HepG2 (cell line): ENCODE measurements around the gene RAC3. TPM values are rescaled to one million over a fixed set of nuclear protein-coding genes. Genes with fewer than 3 reads are reported as not detected.

Experiments
- BRD4 ChIP-seq: sonication (generic); formaldehyde crosslinking; IDR thresholded peaks from 2 replicates; pipeline ENCODE4 v1.4.0; 2020; ENCODE audit warnings: missing genetic modification reagents
- MAZ ChIP-seq, 2 experiments: sonication (generic) in 1 of 2; formaldehyde crosslinking in 1 of 2; IDR thresholded peaks; 2 replicates each; pipeline versions ENCODE4 v1.5.0 to v1.6.1; 2012 to 2020; ENCODE audit warnings: low read depth in 2 of 2, mild to moderate bottlenecking in 2 of 2, borderline replicate concordance in 1 of 2, improper control_type of control experiment in 1 of 2, low read length in 1 of 2, missing genetic modification reagents in 1 of 2, moderate library complexity in 1 of 2
- MED13 ChIP-seq: sonication (generic); formaldehyde crosslinking; IDR thresholded peaks from 2 replicates; pipeline ENCODE4 v1.5.0; 2020; ENCODE audit warnings: missing genetic modification reagents
- MXD4 ChIP-seq: IDR thresholded peaks from 2 replicates; pipeline ENCODE4 v1.6.1; 2016; ENCODE audit warnings: mild to moderate bottlenecking, missing biosample characterization, missing genetic modification reagents
- NFE2L2 ChIP-seq: fragments of 150-350 bp; IDR thresholded peaks from 2 replicates; pipeline ENCODE4 v1.6.1; 2014; ENCODE audit warnings: low read length
- PCBP2 ChIP-seq: fragments of 200-400 bp; formaldehyde crosslinking; optimal IDR thresholded peaks from 2 replicates; pipeline ENCODE3; 2018; ENCODE audit warnings: low read length, low read depth; ENCODE audit not compliant: poor library complexity, severe bottlenecking
- POLR2G ChIP-seq: fragments of 200-400 bp; formaldehyde crosslinking; IDR thresholded peaks from 2 replicates; pipeline ENCODE4 v1.6.1; 2018; ENCODE audit warnings: mild to moderate bottlenecking, low read depth, low read length, moderate library complexity
- ZFY ChIP-seq: sonication (generic); formaldehyde crosslinking; IDR thresholded peaks from 2 replicates; pipeline ENCODE4 v1.4.0; 2020; ENCODE audit warnings: missing genetic modification reagents
- ZNF20 ChIP-seq: sonication (generic); formaldehyde crosslinking; IDR thresholded peaks from 2 replicates; pipeline ENCODE4 v1.4.0; 2020; ENCODE audit warnings: mild to moderate bottlenecking, moderate library complexity, missing genetic modification reagents
- ZNF343 ChIP-seq: sonication (generic); formaldehyde crosslinking; IDR thresholded peaks from 2 replicates; pipeline ENCODE4 v1.4.0; 2020; ENCODE audit warnings: mild to moderate bottlenecking, missing genetic modification reagents
- ZNF383 ChIP-seq: sonication (generic); formaldehyde crosslinking; IDR thresholded peaks from 2 replicates; pipeline ENCODE4 v1.4.0; 2020; ENCODE audit warnings: missing genetic modification reagents, mild to moderate bottlenecking, borderline replicate concordance
- ZNF547 ChIP-seq: sonication (generic); formaldehyde crosslinking; IDR thresholded peaks from 2 replicates; pipeline ENCODE4 v1.5.1; 2020; ENCODE audit warnings: mild to moderate bottlenecking, missing genetic modification reagents
- ZNF749 ChIP-seq: sonication (generic); formaldehyde crosslinking; IDR thresholded peaks from 2 replicates; pipeline ENCODE4 v1.8.0; 2022; ENCODE audit warnings: mild to moderate bottlenecking, missing genetic modification reagents, moderate library complexity, borderline replicate concordance
- ZNF772 ChIP-seq: sonication (generic); formaldehyde crosslinking; IDR thresholded peaks from 2 replicates; pipeline ENCODE4 v1.5.0; 2020; ENCODE audit warnings: mild to moderate bottlenecking, missing genetic modification reagents
- ZNF775 ChIP-seq: sonication (generic); formaldehyde crosslinking; IDR thresholded peaks from 2 replicates; pipeline ENCODE4 v1.4.0; 2020; ENCODE audit warnings: missing genetic modification reagents, mild to moderate bottlenecking, moderate library complexity, borderline replicate concordance
- ZNF788 ChIP-seq: sonication (generic); formaldehyde crosslinking; IDR thresholded peaks from 2 replicates; pipeline ENCODE4 v1.5.0; 2020; ENCODE audit warnings: mild to moderate bottlenecking, missing genetic modification reagents, borderline replicate concordance
- ZSCAN25 ChIP-seq: sonication (generic); formaldehyde crosslinking; IDR thresholded peaks from 2 replicates; pipeline ENCODE4 v1.8.0; 2022; ENCODE audit warnings: mild to moderate bottlenecking, missing genetic modification reagents
- ZZZ3 ChIP-seq: sonication (generic); formaldehyde crosslinking; IDR thresholded peaks from 2 replicates; pipeline ENCODE4 v1.4.0; 2020; ENCODE audit warnings: missing genetic modification reagents, mild to moderate bottlenecking, borderline replicate concordance
- polyA plus RNA-seq, 8 experiments: library from polyadenylated mRNA; depleted of rRNA in 3 of 8; stranded (reverse) in 7 of 8; unstranded in 1 of 8; fragments of >200 nt; fragmentation: Illumina TruSeq in 4 of 8; extraction: Trizol in 4 of 8; gene quantifications; 2 replicates each; pipeline versions ENCODE4 v1.2.1 to v1.2.3, GENCODE V29; 2011 to 2016; ENCODE audit warnings: low read depth in 4 of 8, missing spikeins in 1 of 8, mixed read lengths in 1 of 8; ENCODE audit not compliant: insufficient read depth in 1 of 8
- total RNA-seq, 5 experiments: library from RNA; depleted of rRNA; stranded (reverse); fragments of >200 nt; fragmentation: Illumina TruSeq; extraction: Trizol; gene quantifications; 2 replicates each; pipeline ENCODE4 v1.2.3, GENCODE V29; 2016; ENCODE audit warnings: low read depth in 1 of 5
- TF ChIP-seq, protein P1 (sequence below): sonication (generic); formaldehyde crosslinking; IDR thresholded peaks from 2 replicates; pipeline ENCODE4 v1.8.1; 2023; ENCODE audit warnings: mild to moderate bottlenecking, missing genetic modification reagents
- TF ChIP-seq, protein P2 (sequence below): sonication (generic); formaldehyde crosslinking; IDR thresholded peaks from 2 replicates; pipeline ENCODE4 v1.4.0; 2020; ENCODE audit warnings: missing genetic modification reagents, mild to moderate bottlenecking, borderline replicate concordance

The RAC3 gene
- total and polyA plus RNA-seq, 2 of the 13 experiments (the other 11 are each of a cell fraction or from before 2014, with no cell fraction given), result 10.5 to 21.3 TPM

DNA sequence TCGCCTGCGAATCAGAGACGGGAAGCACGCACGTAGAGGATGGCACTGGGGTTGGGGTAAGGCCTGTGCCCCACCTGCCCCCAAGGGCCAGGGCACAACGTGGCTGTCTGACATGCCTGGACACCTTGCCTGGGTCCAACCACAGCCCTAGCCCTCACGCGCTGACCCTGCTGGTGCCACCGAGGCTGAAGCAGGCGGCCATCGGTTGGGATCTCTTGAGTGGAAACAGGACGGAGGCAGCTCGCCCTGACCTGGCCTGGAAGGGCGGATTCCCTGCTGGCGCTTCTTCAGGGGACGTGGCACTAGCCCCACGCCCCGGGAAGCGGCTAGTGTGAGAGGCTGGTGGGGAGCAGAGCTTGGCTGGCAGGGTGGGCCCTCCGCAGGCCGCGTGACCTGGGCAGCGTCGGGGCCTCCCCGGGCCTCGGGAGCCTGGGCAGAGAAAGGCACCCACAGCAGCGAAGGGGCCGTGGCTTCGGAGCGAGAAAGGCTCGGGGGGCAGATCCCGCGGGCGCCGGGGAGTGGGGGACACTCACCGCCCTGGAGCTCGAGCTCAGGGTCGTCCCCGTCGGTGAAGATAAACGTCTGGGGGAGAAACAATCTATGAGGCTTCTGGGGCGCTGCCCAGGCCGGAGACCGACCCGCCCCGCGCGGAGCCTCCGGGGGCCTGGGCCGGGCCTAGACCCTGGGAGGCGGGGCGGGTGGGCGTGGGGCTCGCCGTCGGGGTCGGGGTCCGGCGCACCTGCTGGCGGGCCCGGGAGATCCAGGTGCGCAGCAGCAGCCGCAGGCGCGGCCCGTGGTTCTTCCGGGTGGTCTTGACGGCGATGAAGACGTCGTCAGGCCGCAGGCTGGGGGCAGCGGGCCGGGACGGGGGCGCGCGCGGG is 19.5 kb downstream of the RAC3 start (continued):
- TF ChIP-seq MAZ (IDR thresholded peaks at IDR 0.05; ENCODE audit: borderline replicate concordance, low read depth, low read length), result no peak
- TF ChIP-seq MAZ (CRISPR knock-in tag; IDR thresholded peaks at IDR 0.05; ENCODE audit: low read depth), result peak; percentile 46; the same call in 1 of the 2 replicates
- TF ChIP-seq, protein P1, sequence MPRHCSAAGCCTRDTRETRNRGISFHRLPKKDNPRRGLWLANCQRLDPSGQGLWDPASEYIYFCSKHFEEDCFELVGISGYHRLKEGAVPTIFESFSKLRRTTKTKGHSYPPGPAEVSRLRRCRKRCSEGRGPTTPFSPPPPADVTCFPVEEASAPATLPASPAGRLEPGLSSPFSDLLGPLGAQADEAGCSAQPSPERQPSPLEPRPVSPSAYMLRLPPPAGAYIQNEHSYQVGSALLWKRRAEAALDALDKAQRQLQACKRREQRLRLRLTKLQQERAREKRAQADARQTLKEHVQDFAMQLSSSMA (CRISPR knock-in tag), result 0 out of 2 replicates have a peak, but pooled peaks have one; percentile 27
- TF ChIP-seq BRD4 (CRISPR knock-in tag), result peak; percentile 33; the same call in 1 of the 2 replicates
- peak; percentile 51; the same call in 1 of the 2 replicates for TF ChIP-seq ZNF547
- TF ChIP-seq ZSCAN25 (CRISPR knock-in tag), result peak; percentile 29; the same call in 1 of the 2 replicates
- peak; percentile 69 for TF ChIP-seq ZFY (CRISPR knock-in tag)
- TF ChIP-seq, protein P2, sequence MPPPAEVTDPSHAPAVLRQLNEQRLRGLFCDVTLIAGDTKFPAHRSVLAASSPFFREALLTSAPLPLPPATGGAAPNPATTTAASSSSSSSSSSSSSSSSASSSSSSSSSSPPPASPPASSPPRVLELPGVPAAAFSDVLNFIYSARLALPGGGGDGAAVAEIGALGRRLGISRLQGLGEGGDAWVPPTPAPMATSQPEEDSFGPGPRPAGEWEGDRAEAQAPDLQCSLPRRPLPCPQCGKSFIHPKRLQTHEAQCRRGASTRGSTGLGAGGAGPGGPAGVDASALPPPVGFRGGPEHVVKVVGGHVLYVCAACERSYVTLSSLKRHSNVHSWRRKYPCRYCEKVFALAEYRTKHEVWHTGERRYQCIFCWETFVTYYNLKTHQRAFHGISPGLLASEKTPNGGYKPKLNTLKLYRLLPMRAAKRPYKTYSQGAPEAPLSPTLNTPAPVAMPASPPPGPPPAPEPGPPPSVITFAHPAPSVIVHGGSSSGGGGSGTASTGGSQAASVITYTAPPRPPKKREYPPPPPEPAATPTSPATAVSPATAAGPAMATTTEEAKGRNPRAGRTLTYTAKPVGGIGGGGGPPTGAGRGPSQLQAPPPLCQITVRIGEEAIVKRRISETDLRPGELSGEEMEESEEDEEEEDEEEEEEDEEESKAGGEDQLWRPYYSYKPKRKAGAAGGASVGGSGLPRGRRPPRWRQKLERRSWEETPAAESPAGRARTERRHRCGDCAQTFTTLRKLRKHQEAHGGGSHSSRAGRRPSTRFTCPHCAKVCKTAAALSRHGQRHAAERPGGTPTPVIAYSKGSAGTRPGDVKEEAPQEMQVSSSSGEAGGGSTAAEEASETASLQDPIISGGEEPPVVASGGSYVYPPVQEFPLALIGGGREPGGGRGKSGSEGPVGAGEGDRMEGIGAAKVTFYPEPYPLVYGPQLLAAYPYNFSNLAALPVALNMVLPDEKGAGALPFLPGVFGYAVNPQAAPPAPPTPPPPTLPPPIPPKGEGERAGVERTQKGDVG (CRISPR knock-in tag), result peak; percentile 60; the same call in 1 of the 2 replicates
- TF ChIP-seq ZNF20 (CRISPR knock-in tag), result no peak
- TF ChIP-seq ZNF749, result 0 out of 2 replicates have a peak, but pooled peaks have one; percentile 47
- TF ChIP-seq ZZZ3 (CRISPR knock-in tag), result peak; percentile 90
- TF ChIP-seq ZNF788 (CRISPR knock-in tag), result 0 out of 2 replicates have a peak, but pooled peaks have one; percentile 37
- no peak for TF ChIP-seq ZNF383 (CRISPR knock-in tag)
- no peak for TF ChIP-seq ZNF343
- peak; percentile 37; the same call in 1 of the 2 replicates for TF ChIP-seq POLR2G
- TF ChIP-seq MED13 (CRISPR knock-in tag), result no peak
- TF ChIP-seq NFE2L2, result no peak
- TF ChIP-seq MXD4 (CRISPR knock-in tag), result 0 out of 2 replicates have a peak, but pooled peaks have one; percentile 18
- no peak for TF ChIP-seq ZNF775 (CRISPR knock-in tag)
- no peak for TF ChIP-seq PCBP2
- 0 out of 2 replicates have a peak, but pooled peaks have one; percentile 37 for TF ChIP-seq ZNF772
